Fibroblast of lung (primary cell): ENCODE results near the gene PAIP2.

ENCODE experiments used
- EZH2 ChIP-seq: IDR thresholded peaks from 2 replicates; pipeline ENCODE4 v1.5.1; 2012; ENCODE audit warnings: low read length, control low read depth, mild to moderate bottlenecking; ENCODE audit errors: missing control alignments
- TF ChIP-seq, protein P1 (sequence below), 2 donors: IDR thresholded peaks in 1 of 2; conservative IDR thresholded peaks in 1 of 2; 1 replicate in 1 of 2; 2 replicates in 1 of 2; pipeline ENCODE4 v1.5.1; 2011 to 2012; ENCODE audit warnings: low read length in 2 of 2, control low read depth in 1 of 2, inconsistent platforms in 1 of 2, low read depth in 1 of 2, mild to moderate bottlenecking in 1 of 2

DNA sequence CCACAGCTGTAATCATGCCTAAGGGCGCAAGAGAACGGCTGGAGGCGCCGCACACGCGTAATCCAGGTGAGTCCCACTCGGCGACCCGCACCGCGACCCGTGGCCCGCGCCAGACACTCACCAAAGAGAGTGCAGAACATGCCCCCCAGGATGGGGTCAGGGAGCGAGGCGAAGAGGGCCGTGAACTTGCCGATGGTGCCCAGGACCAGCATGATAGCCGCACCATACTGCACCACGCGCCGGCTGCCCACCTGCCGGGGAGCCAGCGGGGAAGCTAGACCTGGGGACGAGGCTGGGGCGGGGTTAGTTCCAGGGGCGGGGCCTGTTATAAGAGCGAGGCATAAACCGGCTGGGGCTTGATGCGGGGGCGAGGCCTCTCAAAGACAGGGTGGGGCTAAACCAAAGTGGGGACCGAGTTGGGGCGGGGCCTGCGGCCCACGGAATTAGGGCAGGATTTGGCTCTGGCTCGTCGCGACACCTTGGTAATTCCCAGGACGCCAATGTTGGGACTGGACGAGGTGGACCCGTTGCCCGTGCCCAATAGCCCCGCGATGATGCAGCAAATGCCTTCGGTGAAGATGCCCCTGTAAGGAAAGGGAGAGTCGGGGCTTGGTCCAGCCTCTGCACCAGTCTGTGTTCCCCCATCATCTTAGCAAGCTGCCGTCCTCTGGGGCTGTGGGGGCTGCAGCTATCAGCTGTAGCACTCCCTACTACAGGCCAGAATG, 36.6 kb downstream of the PAIP2 start:
- TF ChIP-seq, protein P1, sequence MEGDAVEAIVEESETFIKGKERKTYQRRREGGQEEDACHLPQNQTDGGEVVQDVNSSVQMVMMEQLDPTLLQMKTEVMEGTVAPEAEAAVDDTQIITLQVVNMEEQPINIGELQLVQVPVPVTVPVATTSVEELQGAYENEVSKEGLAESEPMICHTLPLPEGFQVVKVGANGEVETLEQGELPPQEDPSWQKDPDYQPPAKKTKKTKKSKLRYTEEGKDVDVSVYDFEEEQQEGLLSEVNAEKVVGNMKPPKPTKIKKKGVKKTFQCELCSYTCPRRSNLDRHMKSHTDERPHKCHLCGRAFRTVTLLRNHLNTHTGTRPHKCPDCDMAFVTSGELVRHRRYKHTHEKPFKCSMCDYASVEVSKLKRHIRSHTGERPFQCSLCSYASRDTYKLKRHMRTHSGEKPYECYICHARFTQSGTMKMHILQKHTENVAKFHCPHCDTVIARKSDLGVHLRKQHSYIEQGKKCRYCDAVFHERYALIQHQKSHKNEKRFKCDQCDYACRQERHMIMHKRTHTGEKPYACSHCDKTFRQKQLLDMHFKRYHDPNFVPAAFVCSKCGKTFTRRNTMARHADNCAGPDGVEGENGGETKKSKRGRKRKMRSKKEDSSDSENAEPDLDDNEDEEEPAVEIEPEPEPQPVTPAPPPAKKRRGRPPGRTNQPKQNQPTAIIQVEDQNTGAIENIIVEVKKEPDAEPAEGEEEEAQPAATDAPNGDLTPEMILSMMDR (conservative IDR thresholded peaks at IDR 0.05 in 1 of 2, IDR thresholded peaks at IDR 0.05 in 1 of 2; ENCODE audit: low read depth in 1 of 2, low read length in 2 of 2), result no peak
- no peak for TF ChIP-seq EZH2
